Measurements from ENCODE around the gene XRCC5. TPM values are rescaled to one million over a fixed set of nuclear protein-coding genes. Genes with fewer than 3 reads are reported as not detected.

The XRCC5 gene
- total and polyA plus RNA-seq, 2 of the 8 experiments (the other 6 are each of a cell fraction or from before 2014, with no cell fraction given): 308 to 644 TPM

GRCh38 chr2:216082805-216083204 lies 26.3 kb upstream of the XRCC5 start:
- no peak overlapping the region for H4K91ac ChIP-seq (replicated peaks; ENCODE audit: insufficient read length, low read length)
- H4K8ac ChIP-seq (ENCODE audit: extremely low read depth, insufficient read depth, low read length): no peak overlapping the region
- peak overlapping the region; percentile 93 for H3K4me2 ChIP-seq (ENCODE audit: insufficient read depth in 1 of 2, low read depth in 2 of 2, low read length in 2 of 2)
- H2BK20ac ChIP-seq (ENCODE audit: low read length): no peak overlapping the region
- H4K20me1 ChIP-seq (replicated peaks in 1 of 2; ENCODE audit: control insufficient read depth in 1 of 2, insufficient read depth in 2 of 2, low read length in 2 of 2): peaks cover 0 to 1% of the 10 kb centered on the region in 2 experiments
- ChIA-PET POLR2A (ENCODE audit: partially characterized antibody) (interaction anchor here (1.1 to 5.6 kb wide), 9 partner anchors 10 to 417 kb away, joined by 3 to 73 read pairs (median 10); partner anchors contain the start of gene XRCC5), CTCF (ENCODE audit: partially characterized antibody) (interaction anchor here (1.5 to 3.9 kb wide), 4 partner anchors 9 to 27 kb away, joined by 3 to 18 read pairs (median 6); partner anchors contain the start of gene XRCC5)
- no peak overlapping the region for H2BK15ac ChIP-seq (ENCODE audit: low read length)
- H3K9ac ChIP-seq (replicated peaks in 1 of 4; ENCODE audit: extremely low read depth in 1 of 4, low read depth in 3 of 4, low read length in 3 of 4): no peak overlapping the region
- no peak overlapping the region for H3K23ac ChIP-seq (ENCODE audit: insufficient read length)
- WGBS, 2 experiments (ENCODE audit: extremely low coverage in 1 of 2, insufficient coverage in 1 of 2, insufficient read length in 1 of 2, insufficient replicate concordance in 2 of 2, low coverage in 1 of 2, low lambda C conversion rate in 2 of 2, missing lambda C conversion rate in 1 of 2): 54% methylated on average over 3 of the region's 3 CpGs; no CpG with 5 or more reads in 1 of the 2 experiments
- peak overlapping the region in 2 of 4 experiments; percentile 84 to 92; a peak in 5 of 8 replicates for H3K4me3 ChIP-seq (ENCODE audit: extremely low read depth in 1 of 4, insufficient read depth in 2 of 4, low read depth in 3 of 4, low read length in 4 of 4)
- no peaks in the 10 kb centered on the region for H3K27me3 ChIP-seq (replicated peaks in 1 of 4; ENCODE audit: control insufficient read depth in 3 of 4, extremely low read depth in 1 of 4, insufficient read depth in 3 of 4, low read length in 3 of 4)
- no peaks in the 10 kb centered on the region; the same call in 1 of the 2 replicates for H3K79me1 ChIP-seq (ENCODE audit: low read depth, low read length)
- H4K5ac ChIP-seq (ENCODE audit: insufficient read length, low read depth, low read length): no peak overlapping the region
- H3K27ac ChIP-seq (ENCODE audit: low read depth, low read length): no peak overlapping the region
- H3K14ac ChIP-seq (ENCODE audit: insufficient read length): no peak overlapping the region
- DNase-seq (ENCODE audit: low read depth in 1 of 2, low spot score in 2 of 2) (no peak), FAIRE-seq (no peak)
- H2BK12ac ChIP-seq (ENCODE audit: low read depth, low read length): no peak overlapping the region
- no peak overlapping the region for H3K4ac ChIP-seq (replicated peaks; ENCODE audit: insufficient read length, low read depth, low read length)
- H3K4me1 ChIP-seq (replicated peaks in 1 of 4; ENCODE audit: control insufficient read depth in 3 of 4, insufficient read depth in 4 of 4, low read length in 3 of 4): peaks cover 3 to 15% (median 14%) of the 10 kb centered on the region in 4 experiments; a peak in 5 of 7 replicates
- peaks cover 7% of the 10 kb centered on the region for H3K23me2 ChIP-seq (ENCODE audit: low read depth, low read length)
- H3K18ac ChIP-seq (ENCODE audit: extremely low read depth, low read length): no peak overlapping the region
- H2BK5ac ChIP-seq (ENCODE audit: low read depth, low read length): no peak overlapping the region
- no peaks in the 10 kb centered on the region for H3K9me3 ChIP-seq (ENCODE audit: insufficient read depth in 2 of 2, low read depth in 1 of 2, low read length in 1 of 2)
- no peak overlapping the region for H2BK120ac ChIP-seq (replicated peaks; ENCODE audit: low read depth, low read length)
- peaks cover 0 to 16% of the 10 kb centered on the region in 2 experiments; a peak in 1 of 4 replicates for H3K79me2 ChIP-seq (ENCODE audit: control insufficient read depth in 1 of 2, insufficient read depth in 2 of 2, low read length in 2 of 2)
- H3K36me3 ChIP-seq (ENCODE audit: control insufficient read depth in 2 of 4, insufficient read depth in 4 of 4, low read length in 3 of 4): no peaks in the 10 kb centered on the region
- no peak overlapping the region for H2AK5ac ChIP-seq (ENCODE audit: low read depth, low read length)
- H3K56ac ChIP-seq (replicated peaks; ENCODE audit: insufficient read length, low read depth, low read length): no peak overlapping the region
- no peak overlapping the region for H2AFZ ChIP-seq (ENCODE audit: low read length)
- no peak for TF ChIP-seq HDAC2 (IDR thresholded peaks at IDR 0.05; ENCODE audit: borderline replicate concordance in 1 of 2, low read depth in 2 of 2, low read length in 2 of 2)
- TF ChIP-seq CEBPB (IDR thresholded peaks at IDR 0.05; ENCODE audit: low read depth, low read length): no peak
- no peak for TF ChIP-seq KDM4A (IDR thresholded peaks at IDR 0.05; ENCODE audit: low read depth, low read length, severe bottlenecking)
- no peak for TF ChIP-seq SP1 (IDR thresholded peaks at IDR 0.05; ENCODE audit: low read depth, low read length)
- TF ChIP-seq TCF12 (IDR thresholded peaks at IDR 0.05; ENCODE audit: low read depth, low read length): no peak
- TF ChIP-seq MAFK (IDR thresholded peaks at IDR 0.05; ENCODE audit: low read depth, low read length): no peak
- TF ChIP-seq, protein P1, sequence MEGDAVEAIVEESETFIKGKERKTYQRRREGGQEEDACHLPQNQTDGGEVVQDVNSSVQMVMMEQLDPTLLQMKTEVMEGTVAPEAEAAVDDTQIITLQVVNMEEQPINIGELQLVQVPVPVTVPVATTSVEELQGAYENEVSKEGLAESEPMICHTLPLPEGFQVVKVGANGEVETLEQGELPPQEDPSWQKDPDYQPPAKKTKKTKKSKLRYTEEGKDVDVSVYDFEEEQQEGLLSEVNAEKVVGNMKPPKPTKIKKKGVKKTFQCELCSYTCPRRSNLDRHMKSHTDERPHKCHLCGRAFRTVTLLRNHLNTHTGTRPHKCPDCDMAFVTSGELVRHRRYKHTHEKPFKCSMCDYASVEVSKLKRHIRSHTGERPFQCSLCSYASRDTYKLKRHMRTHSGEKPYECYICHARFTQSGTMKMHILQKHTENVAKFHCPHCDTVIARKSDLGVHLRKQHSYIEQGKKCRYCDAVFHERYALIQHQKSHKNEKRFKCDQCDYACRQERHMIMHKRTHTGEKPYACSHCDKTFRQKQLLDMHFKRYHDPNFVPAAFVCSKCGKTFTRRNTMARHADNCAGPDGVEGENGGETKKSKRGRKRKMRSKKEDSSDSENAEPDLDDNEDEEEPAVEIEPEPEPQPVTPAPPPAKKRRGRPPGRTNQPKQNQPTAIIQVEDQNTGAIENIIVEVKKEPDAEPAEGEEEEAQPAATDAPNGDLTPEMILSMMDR (IDR thresholded peaks at IDR 0.05; ENCODE audit: control extremely low read depth in 1 of 3, insufficient read depth in 1 of 3, low read depth in 1 of 3, low read length in 3 of 3): no peak
- no peak for TF ChIP-seq TEAD4 (IDR thresholded peaks at IDR 0.05; ENCODE audit: low read depth, low read length)
- no peak for TF ChIP-seq CBX8 (IDR thresholded peaks at IDR 0.05; ENCODE audit: borderline replicate concordance, low read depth, low read length)
- TF ChIP-seq, protein P2, sequence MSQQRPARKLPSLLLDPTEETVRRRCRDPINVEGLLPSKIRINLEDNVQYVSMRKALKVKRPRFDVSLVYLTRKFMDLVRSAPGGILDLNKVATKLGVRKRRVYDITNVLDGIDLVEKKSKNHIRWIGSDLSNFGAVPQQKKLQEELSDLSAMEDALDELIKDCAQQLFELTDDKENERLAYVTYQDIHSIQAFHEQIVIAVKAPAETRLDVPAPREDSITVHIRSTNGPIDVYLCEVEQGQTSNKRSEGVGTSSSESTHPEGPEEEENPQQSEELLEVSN (IDR thresholded peaks at IDR 0.05): no peak
- TF ChIP-seq CHD2 (IDR thresholded peaks at IDR 0.05; ENCODE audit: low read length): no peak

Measured in H1 (cell line).